ENCODE measurements around the gene KLRC4. TPM values are rescaled to one million over a fixed set of nuclear protein-coding genes. Genes with fewer than 3 reads are reported as not detected.

Gene KLRC4
- polyA plus RNA-seq, 3 donors: not detected

- H3K27me3 Mint-ChIP-seq (ENCODE audit: low read depth in 3 of 3): peaks cover 0 to 3% (median 0%) of the 10 kb centered on the region in 3 donors
- H3K79me2 ChIP-seq (ENCODE audit: insufficient read depth, low read length): no peaks in the 10 kb centered on the region
- H3K4me3 Mint-ChIP-seq: no peak overlapping the region
- no CpG with 5 or more reads among the region's 2 CpGs for WGBS (ENCODE audit: insufficient coverage)
- H3K27ac Mint-ChIP-seq: no peak overlapping the region
- DNase-seq: no peak
- peaks cover 17% of the 10 kb centered on the region in 2 donors for H3K9me3 ChIP-seq (replicated peaks in 1 of 2; ENCODE audit: control insufficient read depth in 1 of 2, insufficient read depth in 1 of 2, low read length in 2 of 2)
- H3K9me3 Mint-ChIP-seq: peaks cover 15 to 40% (median 30%) of the 10 kb centered on the region in 7 donors
- no peak overlapping the region for H3K9ac ChIP-seq (ENCODE audit: insufficient read depth, low read length, poor library complexity, severe bottlenecking)
- H4K20me1 ChIP-seq (ENCODE audit: insufficient read depth, low read length): no peaks in the 10 kb centered on the region
- no peak overlapping the region for H2AFZ ChIP-seq (ENCODE audit: insufficient read depth, low read depth, low read length, poor library complexity, severe bottlenecking)
- H3K27ac ChIP-seq (ENCODE audit: low read depth in 1 of 2, low read length in 2 of 2): no peak overlapping the region
- intact Hi-C loops (cut with micrococcal nuclease): no loop called here
- no peak for TF ChIP-seq CTCF (IDR thresholded peaks at IDR 0.05)
- no peaks in the 10 kb centered on the region for H3K27me3 ChIP-seq (ENCODE audit: control insufficient read depth in 2 of 2, insufficient read depth in 2 of 2, low read length in 2 of 2)
- no peaks in the 10 kb centered on the region for H3K36me3 Mint-ChIP-seq
- H3K36me3 ChIP-seq (replicated peaks in 1 of 2; ENCODE audit: control insufficient read depth in 1 of 2, insufficient read depth in 2 of 2, low read length in 2 of 2): no peaks in the 10 kb centered on the region
- H3K4me1 Mint-ChIP-seq: no peaks in the 10 kb centered on the region
- H3K4me1 ChIP-seq (ENCODE audit: control insufficient read depth in 1 of 2, insufficient read depth in 2 of 2, low read length in 2 of 2): no peaks in the 10 kb centered on the region
- no peak overlapping the region for H3K4me2 ChIP-seq (replicated peaks; ENCODE audit: extremely low read depth, low read length, poor library complexity, severe bottlenecking)
- H3K4me3 ChIP-seq (replicated peaks in 1 of 3; ENCODE audit: low read depth in 2 of 3, low read length in 3 of 3): no peak overlapping the region
Measured at GRCh38 chr12:10456856-10457255, 47.3 kb upstream of the KLRC4 start.

- no peak for DNase-seq
- WGBS (ENCODE audit: insufficient coverage): no CpG with 5 or more reads among the region's 1 CpG
- Histone ChIP-seq H2AFZ (ENCODE audit: insufficient read depth, low read depth, low read length, poor library complexity, severe bottlenecking) (no peak overlapping the region), H3K4me2 (replicated peaks; ENCODE audit: extremely low read depth, low read length, poor library complexity, severe bottlenecking) (no peak overlapping the region), H3K36me3 (replicated peaks in 1 of 2; ENCODE audit: control insufficient read depth in 1 of 2, insufficient read depth in 2 of 2, low read length in 2 of 2) (no peaks in the 10 kb centered on the region), H3K27ac (ENCODE audit: low read depth in 1 of 2, low read length in 2 of 2) (no peak overlapping the region), H4K20me1 (ENCODE audit: insufficient read depth, low read length) (no peaks in the 10 kb centered on the region), H3K4me3 (replicated peaks in 1 of 3; ENCODE audit: low read depth in 2 of 3, low read length in 3 of 3) (no peak overlapping the region), H3K27me3 (ENCODE audit: control insufficient read depth in 2 of 2, insufficient read depth in 2 of 2, low read length in 2 of 2) (no peaks in the 10 kb centered on the region), H3K9ac (ENCODE audit: insufficient read depth, low read length, poor library complexity, severe bottlenecking) (no peak overlapping the region), H3K4me1 (ENCODE audit: control insufficient read depth in 1 of 2, insufficient read depth in 2 of 2, low read length in 2 of 2) (no peaks in the 10 kb centered on the region), H3K79me2 (ENCODE audit: insufficient read depth, low read length) (no peaks in the 10 kb centered on the region), H3K9me3 (replicated peaks in 1 of 2; ENCODE audit: control insufficient read depth in 1 of 2, insufficient read depth in 1 of 2, low read length in 2 of 2) (peaks cover 17% of the 10 kb centered on the region in 2 donors)
- H3K27ac Mint-ChIP-seq: no peak overlapping the region
- peaks cover 0 to under 1% (median 0%) of the 10 kb centered on the region in 3 donors for H3K27me3 Mint-ChIP-seq (ENCODE audit: low read depth in 3 of 3)
- no peaks in the 10 kb centered on the region for H3K36me3 Mint-ChIP-seq
- no peak for TF ChIP-seq CTCF (IDR thresholded peaks at IDR 0.05)
- intact Hi-C loops (cut with micrococcal nuclease): no loop called here
- no peaks in the 10 kb centered on the region for H3K4me1 Mint-ChIP-seq
- H3K4me3 Mint-ChIP-seq: no peak overlapping the region
- peaks cover 14 to 37% (median 27%) of the 10 kb centered on the region in 7 donors for H3K9me3 Mint-ChIP-seq
Measured at GRCh38 chr12:10455766-10456165, 46.2 kb upstream of the KLRC4 start.
